Erythroblast (primary cell): ENCODE data around the gene DSC3.

Source experiments
- DNase-seq, 2 experiments: peaks; one replicate each; lab custom pipeline; 2025; lab: John Stamatoyannopoulos, UW
- GATA1 ChIP-seq: IDR thresholded peaks from 2 replicates; pipeline ENCODE4 v1.6.1; 2011; ENCODE audit warnings: low read depth, mild to moderate bottlenecking, control low read depth, low read length, moderate library complexity
- POLR2A ChIP-seq: IDR thresholded peaks from 2 replicates; pipeline ENCODE4 v1.6.1; 2011; ENCODE audit warnings: mild to moderate bottlenecking, low read length

The DSC3 gene

DNA sequence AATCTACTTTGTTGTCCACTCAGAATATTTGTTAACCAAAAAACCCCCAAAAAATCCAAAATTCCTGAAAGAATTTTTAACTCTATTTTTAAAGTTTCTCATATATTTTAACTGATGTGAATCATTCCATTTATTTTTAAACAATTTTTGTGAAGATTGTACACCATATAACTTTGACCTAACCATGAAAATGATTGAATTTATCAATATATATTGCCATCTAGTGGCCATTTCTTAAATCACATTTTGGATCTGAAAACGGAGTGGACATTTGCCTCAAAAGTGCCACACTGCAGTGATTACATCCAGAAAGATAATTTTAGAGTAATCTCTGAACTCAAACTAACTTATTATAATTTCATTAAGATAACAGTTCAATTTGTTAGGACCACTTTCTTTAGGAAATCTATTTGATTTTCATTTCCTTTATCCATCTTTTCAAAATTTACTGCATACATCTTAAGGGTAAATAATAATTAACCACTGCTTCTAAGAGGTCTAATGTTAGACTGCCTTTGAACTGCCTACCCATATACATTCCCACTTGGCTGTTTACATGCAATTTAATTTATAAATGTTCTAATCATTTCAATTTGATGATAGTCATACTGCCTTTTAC lies 71.1 kb downstream of the DSC3 start:
- TF ChIP-seq POLR2A: no peak
- no peak for TF ChIP-seq GATA1
- DNase-seq: peak; percentile 39 to 67

DNA sequence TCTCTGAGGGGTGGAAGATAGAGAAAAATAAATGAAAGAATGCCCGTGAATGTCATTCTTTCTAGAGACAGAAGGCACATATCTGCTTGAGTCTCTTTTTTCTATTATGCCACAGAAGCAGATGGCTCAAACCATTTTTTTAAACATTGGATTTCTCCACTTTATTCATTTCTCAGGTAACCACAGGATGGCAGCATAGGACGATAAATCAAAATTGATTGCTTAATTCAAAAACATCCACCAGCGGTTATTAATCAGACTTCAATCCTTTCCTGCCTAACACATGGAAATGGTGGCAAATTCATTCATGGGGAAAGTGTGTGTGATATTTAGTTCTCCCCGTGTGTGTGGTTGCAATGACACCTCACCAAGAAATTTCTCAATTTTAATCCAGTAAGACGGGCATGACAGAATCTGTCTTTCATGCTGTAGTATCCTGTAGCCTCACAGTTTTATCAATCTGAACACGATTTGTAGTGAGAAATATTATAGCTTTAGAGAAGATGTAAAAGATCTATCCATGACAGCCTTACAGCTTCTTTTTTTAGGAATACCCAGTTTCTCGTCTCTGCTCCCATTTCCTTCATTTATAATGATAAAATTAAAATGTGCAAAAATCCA lies 72.2 kb downstream of the DSC3 start:
- peak; percentile 19 to 40 for DNase-seq

DNA sequence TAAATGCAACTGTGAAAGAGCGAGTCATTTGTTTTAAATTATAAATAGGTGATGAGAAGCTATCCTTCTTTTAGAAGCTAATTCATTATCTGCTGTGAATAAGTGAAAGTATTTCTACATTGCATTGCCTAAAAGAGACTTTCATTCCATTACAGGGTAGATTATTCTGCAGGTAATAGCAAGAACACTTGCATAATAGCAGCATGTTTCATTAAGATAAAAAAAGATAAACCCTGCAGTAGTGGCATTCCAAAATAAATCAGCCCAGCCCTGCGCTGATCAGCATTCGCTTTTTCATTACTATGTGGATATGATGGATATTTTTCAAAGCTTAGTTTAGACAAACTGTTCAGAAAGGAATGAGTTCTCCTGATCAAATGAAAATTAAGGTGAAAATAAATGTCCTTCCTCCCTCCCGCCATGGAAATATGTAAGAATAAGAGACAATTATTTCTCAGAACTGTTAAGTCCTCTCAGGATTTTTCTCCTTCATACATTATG lies 72.8 kb downstream of the DSC3 start:
- DNase-seq: no peak
- TF ChIP-seq POLR2A: no peak
- TF ChIP-seq GATA1: no peak

More for the DNA sequence above, 72.2 kb downstream of the DSC3 start:
- TF ChIP-seq POLR2A (no peak), GATA1 (no peak)

DNA sequence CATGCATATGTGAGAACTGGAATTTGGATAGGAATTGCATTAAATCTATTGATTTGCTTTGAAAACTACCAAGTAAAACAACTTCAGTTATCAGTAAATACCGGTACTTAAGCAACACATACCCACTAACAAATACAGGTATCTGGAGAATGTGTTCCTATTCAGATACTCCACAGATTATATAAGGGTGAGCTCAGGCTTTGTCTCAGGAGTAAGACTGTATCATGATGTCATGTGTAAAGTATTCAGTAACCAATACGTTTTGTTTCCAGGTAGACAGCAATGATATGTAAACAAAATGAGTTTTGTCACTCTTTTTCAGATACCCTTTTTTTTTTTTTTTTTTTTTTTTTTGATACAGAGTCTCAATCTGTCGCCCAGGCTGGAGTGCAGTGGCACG lies 74.8 kb downstream of the DSC3 start:
- TF ChIP-seq POLR2A (no peak), GATA1 (no peak)
- DNase-seq: no peak

DNA sequence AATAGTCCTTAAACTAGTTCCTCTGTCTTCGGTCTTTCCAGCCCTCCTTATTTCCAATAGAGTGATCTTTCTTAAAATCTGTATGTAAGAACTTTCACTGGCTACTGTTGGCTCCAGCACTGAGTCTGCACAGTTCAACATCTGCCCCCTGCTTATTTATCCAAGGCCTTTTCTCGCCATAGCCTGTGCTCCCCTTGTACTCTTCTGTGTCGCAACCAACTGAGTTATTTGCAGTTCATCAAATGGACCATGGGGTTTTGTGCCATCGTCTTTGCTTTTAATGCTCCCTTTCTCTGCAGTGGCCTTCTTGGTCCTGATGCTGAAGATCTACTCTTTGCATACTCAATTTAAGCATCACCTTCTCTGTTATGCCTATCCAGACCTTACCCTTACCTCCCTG lies 77.3 kb downstream of the DSC3 start:
- TF ChIP-seq POLR2A (no peak), GATA1 (no peak)
- DNase-seq: no peak

DNA sequence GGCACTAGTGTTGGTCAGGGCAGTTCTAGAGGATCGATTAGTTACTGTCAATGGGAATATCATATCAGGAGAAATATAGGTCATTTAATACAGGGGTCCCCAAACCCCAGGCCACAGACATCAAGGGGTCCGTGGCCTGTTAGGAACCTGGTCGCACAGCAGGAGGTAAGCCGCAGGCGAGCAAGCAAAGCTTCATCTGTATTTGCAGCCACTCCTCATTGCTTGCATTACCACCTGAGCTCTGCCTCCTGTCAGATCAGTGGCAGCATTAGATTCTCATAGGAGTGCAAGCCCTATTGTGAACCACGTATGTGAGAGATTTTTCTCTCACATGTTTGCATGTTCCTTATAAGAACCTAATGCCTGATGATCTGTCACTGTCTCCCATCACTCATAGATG lies 81.9 kb downstream of the DSC3 start:
- TF ChIP-seq POLR2A: no peak
- no peak for TF ChIP-seq GATA1
- DNase-seq: no peak

DNA sequence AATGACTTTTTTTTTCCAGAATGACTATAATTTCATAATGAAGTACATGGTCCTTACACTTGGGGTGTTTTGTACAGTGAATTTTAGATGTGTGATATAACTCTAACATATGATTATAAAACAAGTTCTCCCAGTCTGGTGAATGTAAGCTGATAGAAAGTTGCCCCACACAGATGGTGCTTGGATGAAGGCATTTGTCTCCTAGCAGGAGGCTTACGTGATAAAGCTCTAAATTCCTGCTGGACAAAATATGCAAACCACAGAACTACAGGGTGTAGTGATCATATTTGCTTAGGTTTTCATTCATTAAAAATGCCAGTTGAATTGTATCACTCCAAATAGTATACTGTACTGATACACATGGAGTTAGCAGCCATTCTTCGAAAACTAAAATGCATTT lies 85.5 kb downstream of the DSC3 start:
- no peak for TF ChIP-seq GATA1
- TF ChIP-seq POLR2A: no peak
- no peak for DNase-seq

DNA sequence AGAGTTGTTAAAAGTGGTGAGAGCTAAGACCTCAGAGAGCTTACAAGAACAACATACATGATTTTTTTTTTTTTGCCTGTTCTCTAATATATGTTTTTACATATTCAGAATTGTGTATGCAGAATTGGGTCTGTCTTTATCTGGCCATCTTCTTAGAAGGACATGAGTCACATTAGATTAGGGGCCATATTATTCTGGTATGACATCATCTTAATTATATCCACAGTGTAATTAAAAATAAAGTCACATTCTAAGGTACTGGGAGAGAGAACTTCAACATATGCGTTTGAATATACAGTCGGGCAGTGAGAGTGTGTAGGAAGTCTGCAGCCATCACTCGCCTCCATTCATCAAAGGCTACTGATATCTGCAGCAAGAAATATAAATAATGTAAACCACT lies 88.3 kb downstream of the DSC3 start:
- DNase-seq: no peak
- TF ChIP-seq POLR2A (no peak), GATA1 (no peak)

DNA sequence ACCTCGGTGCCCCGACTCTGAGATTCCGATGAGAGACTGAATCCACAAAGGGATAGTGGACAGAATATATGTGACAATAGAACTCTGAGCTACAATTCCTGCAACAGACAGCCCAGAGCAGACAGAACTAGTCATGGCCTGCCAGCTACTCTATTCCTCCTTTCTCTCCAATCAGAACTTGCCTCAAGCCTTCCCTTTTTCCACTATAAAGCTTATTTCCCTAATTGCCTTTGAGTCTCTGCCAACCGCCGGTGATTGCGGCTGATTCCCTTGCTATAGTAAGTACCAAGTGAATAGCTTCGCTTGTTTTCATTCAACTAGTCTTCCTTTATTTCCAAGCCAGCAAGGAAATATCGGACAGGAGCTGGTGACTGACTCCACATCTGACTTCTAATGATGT lies 96.8 kb downstream of the DSC3 start:
- no peak for DNase-seq
- no peak for TF ChIP-seq GATA1
- no peak for TF ChIP-seq POLR2A

DNA sequence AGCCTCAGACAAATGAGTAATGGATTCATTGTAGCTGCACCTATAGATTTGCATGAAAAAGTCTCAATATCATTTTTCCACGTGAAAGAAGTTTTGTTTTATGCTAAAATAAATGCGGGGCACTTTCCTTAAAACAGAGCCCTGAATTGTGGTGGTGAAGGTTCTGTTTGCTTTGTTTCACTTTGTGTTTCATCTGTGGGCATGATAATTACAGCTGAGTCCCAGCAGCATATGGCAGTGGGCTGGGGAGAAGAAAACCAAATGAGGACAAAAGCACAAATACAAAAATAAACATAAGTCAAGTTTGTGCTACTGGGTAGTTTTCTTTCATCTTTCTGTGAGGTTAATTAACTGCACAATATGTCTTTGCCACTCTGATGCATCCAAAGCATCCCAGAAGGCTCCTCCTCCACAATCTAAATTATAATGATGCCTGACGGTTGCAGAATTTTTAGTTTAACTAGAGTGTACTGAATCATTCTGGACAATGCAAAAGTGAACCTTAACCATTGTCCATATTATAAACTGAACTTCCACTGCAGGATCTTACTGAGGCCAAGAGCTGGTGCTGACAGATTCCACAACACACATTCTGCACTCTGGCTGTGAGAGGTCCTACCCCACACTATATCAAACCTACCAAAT lies 97.6 kb downstream of the DSC3 start:
- TF ChIP-seq POLR2A (no peak), GATA1 (no peak)

DNA sequence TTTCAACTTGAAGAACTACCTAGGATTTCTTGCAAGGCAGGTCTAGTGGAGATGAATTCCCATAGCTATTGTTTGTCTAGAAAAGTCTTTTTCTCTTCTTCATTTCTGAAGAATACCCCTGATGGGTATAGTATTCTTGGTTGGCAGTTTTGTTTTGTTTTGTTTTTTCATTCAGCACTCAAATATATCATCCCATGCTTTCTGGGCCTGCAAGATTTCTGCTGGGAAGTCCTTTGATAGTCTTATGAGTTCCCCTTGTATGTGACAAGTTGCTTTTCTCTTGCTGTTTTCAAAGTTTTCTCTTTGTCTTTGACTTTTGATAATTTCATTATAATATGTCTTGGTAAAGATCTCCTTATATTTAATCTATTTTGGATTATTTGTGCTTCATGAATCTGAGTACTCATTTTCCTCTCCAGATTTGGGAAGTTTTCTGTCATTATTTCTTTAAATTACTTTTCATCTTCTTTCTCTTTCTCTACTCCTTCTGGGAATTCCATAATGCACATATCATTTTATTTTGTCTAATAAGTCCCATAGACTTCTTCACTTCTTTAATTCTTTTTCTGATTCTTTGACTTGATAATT lies 101.5 kb downstream of the DSC3 start:
- DNase-seq: no peak
- TF ChIP-seq POLR2A: no peak
- no peak for TF ChIP-seq GATA1

More for the DNA sequence above, 97.6 kb downstream of the DSC3 start:
- DNase-seq: no peak
